ENCODE results near the gene SYNPR. TPM values are rescaled to one million over a fixed set of nuclear protein-coding genes. Genes with fewer than 3 reads are reported as not detected.

Gene SYNPR
- polyA plus RNA-seq, 5 donors, result 0.10 to 0.27 (median 0.25) TPM

- no peak for DNase-seq
Observed at GRCh38 chr3:63471781-63472180, 193.7 kb downstream of the SYNPR start.

DNA sequence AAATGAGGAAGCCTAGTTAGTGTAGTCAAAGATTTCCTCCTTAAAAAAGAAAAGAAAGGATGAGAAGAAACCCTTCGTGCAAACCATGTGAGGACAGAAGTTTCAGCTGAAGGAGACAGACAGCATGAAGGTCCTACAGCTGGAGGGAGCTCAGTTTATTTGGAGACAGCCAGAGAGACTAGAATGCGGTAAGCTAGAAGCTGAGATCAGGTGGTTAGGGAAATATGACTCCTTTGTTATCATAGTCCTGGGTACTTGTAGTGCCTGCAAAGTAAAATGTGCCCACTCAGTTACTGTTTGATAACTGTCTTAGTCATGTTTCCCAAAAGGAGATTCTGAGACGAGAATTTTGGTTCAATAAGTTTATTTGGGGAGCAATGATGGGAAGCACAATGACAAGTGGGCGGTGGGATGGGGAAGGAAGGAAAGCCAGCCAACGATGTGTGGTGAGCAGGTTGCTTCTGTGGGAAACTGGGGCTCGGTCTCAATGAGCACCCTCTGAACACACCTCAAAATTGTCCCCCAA is 195.6 kb downstream of the SYNPR start:
- DNase-seq, result no peak

DNA sequence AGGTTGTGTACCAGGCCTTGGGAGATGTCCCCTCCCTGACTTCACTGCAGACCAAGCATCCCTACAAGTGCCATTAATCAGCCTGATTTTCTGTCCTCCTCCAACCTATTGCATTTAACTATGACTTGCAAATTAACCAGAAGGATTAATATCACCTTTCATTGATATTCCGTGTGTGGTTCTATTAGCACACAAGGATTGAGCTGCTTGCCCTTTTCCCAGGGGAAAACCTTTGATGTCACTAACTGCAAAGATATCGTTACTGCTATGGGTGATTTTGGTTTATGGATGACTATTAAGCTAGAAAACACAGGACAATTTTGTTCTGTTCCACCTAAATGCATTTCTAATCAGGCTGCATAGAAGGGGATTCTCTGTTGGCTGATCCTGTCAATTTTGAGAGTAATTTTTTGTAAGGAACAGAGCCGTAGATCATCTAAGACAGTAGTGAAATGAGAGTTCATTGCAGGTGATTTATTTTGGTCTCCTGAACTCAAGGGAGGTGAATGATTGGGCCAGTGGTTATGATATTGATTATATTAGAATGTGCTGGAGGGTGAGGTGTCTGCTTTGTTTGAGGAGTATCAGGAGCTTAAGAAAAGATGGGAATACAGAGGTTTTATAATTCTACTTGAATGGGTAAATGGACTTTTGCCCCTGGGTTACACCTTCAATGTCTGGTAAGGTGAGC is 196.9 kb downstream of the SYNPR start:
- no peak for DNase-seq

DNA sequence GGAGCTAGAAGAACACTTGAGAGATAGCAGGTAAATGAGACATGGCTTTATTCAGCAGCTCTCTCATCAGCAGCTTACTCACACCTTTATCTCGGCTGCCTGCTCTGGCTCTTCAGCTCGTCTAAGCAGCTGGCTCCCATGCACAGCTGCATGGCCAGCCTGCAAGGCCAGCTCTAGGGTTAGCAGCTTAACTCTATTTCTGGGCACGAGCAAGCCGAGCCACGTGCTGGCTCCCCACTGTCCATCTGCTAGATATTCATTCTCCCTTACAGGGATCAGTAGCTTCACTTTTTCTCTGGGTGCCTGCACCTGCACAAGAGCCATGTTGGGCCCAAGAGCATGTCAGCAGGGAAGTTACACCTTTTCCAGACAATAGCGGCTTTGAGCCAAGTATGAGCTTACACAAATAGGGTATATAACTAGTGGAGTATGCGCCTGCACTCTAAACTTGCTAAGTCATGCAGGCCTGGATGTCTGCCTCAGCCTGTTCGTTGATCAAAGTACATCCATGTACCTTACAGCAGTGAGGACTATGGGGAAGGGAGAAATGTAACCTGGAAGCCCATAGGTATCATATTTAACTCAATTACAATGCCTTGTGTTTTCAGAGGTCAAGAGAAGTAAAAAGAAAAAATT is 199.5 kb downstream of the SYNPR start:
- DNase-seq, result no peak

DNA sequence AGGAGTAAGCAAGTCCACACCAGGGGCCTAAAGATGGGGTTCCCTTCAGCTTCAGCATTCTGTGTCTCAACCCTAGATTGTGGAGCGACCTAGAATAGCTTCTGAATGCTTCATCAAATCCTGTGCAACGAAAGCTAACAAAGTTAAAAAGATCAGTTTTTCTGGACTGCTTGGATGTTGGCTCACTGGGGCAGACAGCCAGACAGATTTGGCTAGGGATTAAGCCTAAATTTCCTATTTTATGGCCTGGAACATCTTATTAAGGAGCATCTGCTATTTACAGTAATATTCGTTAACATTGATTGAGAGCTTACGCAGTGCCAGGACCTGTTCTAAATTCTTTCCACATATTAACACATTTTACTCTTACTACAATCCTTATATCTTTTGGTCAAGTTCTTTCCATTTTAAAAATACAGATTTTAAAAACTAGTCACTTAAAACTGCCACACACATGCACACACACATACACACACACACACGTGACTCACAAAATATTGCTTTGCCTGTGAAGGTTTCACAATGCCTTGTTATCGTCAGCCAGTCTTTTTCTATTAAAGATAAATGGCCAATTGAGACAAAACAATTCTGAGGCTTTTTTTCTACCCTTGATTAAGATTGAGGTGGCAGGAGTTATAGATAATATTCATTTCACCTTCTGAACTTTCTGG is 201.0 kb downstream of the SYNPR start:
- DNase-seq, result peak in 1 of 2 donors; percentile 9

- DNase-seq, result no peak
Observed at GRCh38 chr3:63479661-63480035, 201.5 kb downstream of the SYNPR start.

- DNase-seq, result no peak
Observed at GRCh38 chr3:63481627-63482026, 203.5 kb downstream of the SYNPR start.

DNA sequence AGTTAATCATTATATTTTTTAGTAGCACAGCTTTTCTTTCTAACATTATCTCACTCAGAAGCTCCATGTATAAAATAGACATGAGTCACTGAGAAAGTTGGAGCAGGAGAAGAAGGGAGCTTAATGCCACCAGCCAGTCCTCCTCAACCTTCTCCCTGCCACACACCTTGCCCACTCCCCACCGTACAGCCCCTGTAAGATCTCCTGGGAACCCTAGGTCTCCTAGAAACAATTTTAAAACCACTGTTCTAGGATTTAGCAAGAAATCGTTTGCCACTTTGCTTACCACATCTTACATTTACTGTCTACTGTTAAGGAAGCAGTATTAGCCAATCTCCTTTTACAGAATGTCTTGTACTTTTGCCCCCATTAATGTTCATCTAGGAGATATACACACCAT is 204.2 kb downstream of the SYNPR start:
- no peak for DNase-seq

- no peak for DNase-seq
Observed at GRCh38 chr3:63492464-63492863, 214.4 kb downstream of the SYNPR start.

- DNase-seq, result no peak
Observed at GRCh38 chr3:63493101-63493500, 215.0 kb downstream of the SYNPR start.

- DNase-seq, result no peak
Observed at GRCh38 chr3:63494646-63495045, 216.5 kb downstream of the SYNPR start.

- no peak for DNase-seq
Observed at GRCh38 chr3:63497641-63498040, 219.5 kb downstream of the SYNPR start.

DNA sequence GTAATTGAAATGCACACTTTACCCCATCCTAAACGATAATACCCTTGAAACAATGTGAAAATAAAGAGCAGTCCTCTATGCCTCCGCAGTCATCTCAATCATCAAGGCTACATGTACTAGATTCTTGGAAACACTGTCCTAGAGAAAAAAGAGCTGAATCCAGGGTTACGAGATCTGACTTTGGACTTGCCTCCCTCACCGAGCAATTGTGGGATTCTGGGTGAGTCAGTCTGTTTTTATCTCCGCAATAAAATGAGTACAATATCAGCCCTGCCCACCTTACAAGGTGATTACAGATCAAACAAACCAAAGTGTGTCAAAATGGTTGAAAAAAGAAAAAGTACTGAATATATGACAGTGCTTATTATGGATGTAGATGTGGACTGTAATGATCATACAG is 222.1 kb downstream of the SYNPR start:
- DNase-seq, result no peak

- DNase-seq, result no peak
Observed at GRCh38 chr3:63508305-63508704, 230.2 kb downstream of the SYNPR start.

DNA sequence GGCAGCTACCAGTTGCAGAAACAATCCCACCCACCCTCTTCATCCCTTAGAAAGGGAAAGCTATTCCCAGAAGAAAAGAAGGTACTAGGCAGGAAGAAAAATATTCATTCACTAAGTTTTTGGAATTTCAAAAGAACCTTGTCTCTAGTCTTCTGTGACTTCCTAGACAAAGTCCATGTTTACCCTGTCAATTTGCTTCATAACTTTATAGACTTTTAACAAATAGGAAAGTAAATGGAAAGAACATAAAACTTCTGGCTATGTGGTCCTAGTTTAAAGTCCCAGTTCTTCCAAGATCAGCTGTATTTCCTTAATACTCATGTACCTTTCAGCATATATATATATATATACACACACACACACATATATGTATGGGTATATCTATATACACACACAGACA is 230.7 kb downstream of the SYNPR start:
- no peak for DNase-seq

GRCh38 chr3:63513791-63514190 is 235.7 kb downstream of the SYNPR start:
- no peak for DNase-seq

DNA sequence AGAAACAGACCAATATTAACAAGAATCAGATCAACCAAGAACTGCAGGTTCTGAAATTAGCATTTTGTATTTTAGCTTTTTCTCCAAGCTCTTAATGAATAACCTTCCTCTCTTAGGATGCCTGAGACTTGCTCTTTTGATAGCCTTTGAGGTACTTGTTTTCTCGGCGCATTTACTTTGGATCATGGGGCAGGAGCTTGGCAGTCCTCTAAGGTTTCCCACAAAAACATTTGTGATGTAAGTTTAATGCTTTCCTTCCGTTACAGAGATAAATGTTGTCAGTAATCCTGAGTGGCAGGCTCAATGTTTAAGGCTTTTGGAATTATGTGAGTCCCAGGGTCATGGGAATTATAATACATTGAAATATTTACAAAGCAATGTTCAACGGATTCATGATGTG is 236.6 kb downstream of the SYNPR start:
- DNase-seq, result no peak

- no peak for DNase-seq
Observed at GRCh38 chr3:63519426-63519825, 241.3 kb downstream of the SYNPR start.

GRCh38 chr3:63521657-63522056 is 243.5 kb downstream of the SYNPR start:
- no peak for DNase-seq

GRCh38 chr3:63523100-63523499 is 245.0 kb downstream of the SYNPR start:
- no peak for DNase-seq

GRCh38 chr3:63528325-63529000 is 250.4 kb downstream of the SYNPR start:
- no peak for DNase-seq

- DNase-seq, result no peak
Observed at GRCh38 chr3:63532521-63532920, 254.4 kb downstream of the SYNPR start.

Data from right lung (tissue), 5 donors.